Measurements from ENCODE around the gene CCDC88B. TPM values are rescaled to one million over a fixed set of nuclear protein-coding genes. Genes with fewer than 3 reads are reported as not detected.

The CCDC88B gene
- total and polyA plus RNA-seq, 10 of the 15 experiments (the other 5 are each of a cell fraction or from before 2014, with no cell fraction given) = 0.24 to 66.0 (median 19.2) TPM

DNA sequence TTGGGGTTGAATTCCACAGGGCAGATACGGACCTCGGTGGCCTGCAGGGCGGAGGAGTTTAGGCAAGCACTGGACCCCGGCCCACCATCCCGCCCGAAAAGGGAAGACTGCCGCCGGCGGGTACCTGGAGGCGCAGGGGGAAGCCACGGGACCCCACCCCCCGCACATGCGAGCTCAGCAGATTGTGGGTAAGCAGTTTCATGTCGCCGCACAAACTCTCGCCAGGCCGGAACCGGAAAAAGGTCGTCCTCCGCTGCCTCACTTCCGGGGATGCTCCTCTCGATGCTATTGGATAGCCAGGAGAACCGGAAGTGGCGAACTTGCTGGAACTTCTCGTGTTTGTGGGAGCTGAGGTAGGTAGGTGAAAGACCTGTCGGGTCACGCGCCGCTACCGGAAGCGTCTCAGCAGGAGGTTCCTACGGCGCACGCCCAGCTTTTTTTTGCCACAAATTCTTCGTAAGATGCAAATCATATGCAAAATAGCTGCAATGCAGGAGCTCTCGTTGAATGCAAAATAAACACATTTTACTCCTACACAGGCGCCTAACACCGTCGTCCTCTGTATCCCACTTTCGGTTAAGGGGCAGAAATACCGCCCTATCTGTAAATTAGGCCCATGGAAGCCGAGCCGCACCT is 22.6 kb upstream of the CCDC88B start, which contains the start of gene TRMT112 (continued):
- TF ChIP-seq, protein P1, sequence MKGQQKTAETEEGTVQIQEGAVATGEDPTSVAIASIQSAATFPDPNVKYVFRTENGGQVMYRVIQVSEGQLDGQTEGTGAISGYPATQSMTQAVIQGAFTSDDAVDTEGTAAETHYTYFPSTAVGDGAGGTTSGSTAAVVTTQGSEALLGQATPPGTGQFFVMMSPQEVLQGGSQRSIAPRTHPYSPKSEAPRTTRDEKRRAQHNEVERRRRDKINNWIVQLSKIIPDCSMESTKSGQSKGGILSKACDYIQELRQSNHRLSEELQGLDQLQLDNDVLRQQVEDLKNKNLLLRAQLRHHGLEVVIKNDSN (IDR thresholded peaks at IDR 0.05; ENCODE audit: borderline replicate concordance, extremely low read length, insufficient read depth, low read depth, low read length) = peak; percentile 76
- no peak for TF ChIP-seq MEF2B (IDR thresholded peaks at IDR 0.05; ENCODE audit: partially characterized antibody, poor library complexity, severe bottlenecking)
- peak; percentile 73 for TF ChIP-seq SMAD1 (IDR thresholded peaks at IDR 0.05; ENCODE audit: low read depth, partially characterized antibody)
- TF ChIP-seq BCL11A (IDR thresholded peaks at IDR 0.05; ENCODE audit: low read depth, low read length) = no peak
- no peak for TF ChIP-seq CBX3 (IDR thresholded peaks at IDR 0.05; ENCODE audit: borderline replicate concordance, low read depth)
- TF ChIP-seq WRNIP1 (IDR thresholded peaks at IDR 0.05; ENCODE audit: borderline replicate concordance, low read depth, low read length) = no peak
- TF ChIP-seq BMI1 (IDR thresholded peaks at IDR 0.05; ENCODE audit: borderline replicate concordance) = no peak
- TF ChIP-seq STAT1 (conservative IDR thresholded peaks at IDR 0.05) = no peak
- no peak; the same call in 1 of the 2 replicates for TF ChIP-seq IKZF1 (conservative IDR thresholded peaks at IDR 0.05)
- no peak for TF ChIP-seq KDM1A (IDR thresholded peaks at IDR 0.05; ENCODE audit: borderline replicate concordance)
- TF ChIP-seq CBX5 (IDR thresholded peaks at IDR 0.05; ENCODE audit: low read depth) = no peak
- peak; percentile 75; the same call in 1 of the 2 replicates for TF ChIP-seq MXI1 (IDR thresholded peaks at IDR 0.05; ENCODE audit: low read depth, low read length)
- TF ChIP-seq ZNF24 (IDR thresholded peaks at IDR 0.05) = no peak
- 0 out of 2 replicates have a peak, but pooled peaks have one; percentile 37 for TF ChIP-seq RCOR1 (conservative IDR thresholded peaks at IDR 0.05; ENCODE audit: low read depth, low read length)
- TF ChIP-seq SMC3 (IDR thresholded peaks at IDR 0.05; ENCODE audit: borderline replicate concordance, low read length) = no peak
- peak; percentile 97 for TF ChIP-seq POLR2AphosphoS5 (IDR thresholded peaks at IDR 0.05; ENCODE audit: low read length)
- peak; percentile 27; the same call in 1 of the 2 replicates for TF ChIP-seq DPF2 (IDR thresholded peaks at IDR 0.05)
- no peak for TF ChIP-seq NFXL1 (IDR thresholded peaks at IDR 0.05; ENCODE audit: borderline replicate concordance)
- TF ChIP-seq SPI1 (IDR thresholded peaks at IDR 0.05; ENCODE audit: borderline replicate concordance, insufficient read depth, low read depth, low read length) = peak; percentile 52; the same call in 1 of the 2 replicates
- peak; percentile 51; the same call in 1 of the 2 replicates for TF ChIP-seq SIN3A (IDR thresholded peaks at IDR 0.05; ENCODE audit: low read depth, low read length)
- TF ChIP-seq HDAC2 (IDR thresholded peaks at IDR 0.05) = no peak
- peak; percentile 93 for TF ChIP-seq RAD51 (IDR thresholded peaks at IDR 0.05)
- peak; percentile 13; the same call in 1 of the 2 replicates for TF ChIP-seq GATAD2B (conservative IDR thresholded peaks at IDR 0.05; ENCODE audit: low read depth)
- TF ChIP-seq EGR1 (IDR thresholded peaks at IDR 0.05; ENCODE audit: borderline replicate concordance in 1 of 2, low read depth in 2 of 2, low read length in 2 of 2) = peak in 1 of 2 experiments; percentile 27; a peak in 1 of 3 replicates
- no peak for TF ChIP-seq KLF5 (IDR thresholded peaks at IDR 0.05; ENCODE audit: partially characterized antibody)
- peak; percentile 94 for TF ChIP-seq CREB1 (IDR thresholded peaks at IDR 0.05; ENCODE audit: low read depth)
- TF ChIP-seq, protein P2, sequence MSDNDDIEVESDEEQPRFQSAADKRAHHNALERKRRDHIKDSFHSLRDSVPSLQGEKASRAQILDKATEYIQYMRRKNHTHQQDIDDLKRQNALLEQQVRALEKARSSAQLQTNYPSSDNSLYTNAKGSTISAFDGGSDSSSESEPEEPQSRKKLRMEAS (IDR thresholded peaks at IDR 0.05; ENCODE audit: low read depth, low read length) = peak; percentile 64
- TF ChIP-seq, protein P3, sequence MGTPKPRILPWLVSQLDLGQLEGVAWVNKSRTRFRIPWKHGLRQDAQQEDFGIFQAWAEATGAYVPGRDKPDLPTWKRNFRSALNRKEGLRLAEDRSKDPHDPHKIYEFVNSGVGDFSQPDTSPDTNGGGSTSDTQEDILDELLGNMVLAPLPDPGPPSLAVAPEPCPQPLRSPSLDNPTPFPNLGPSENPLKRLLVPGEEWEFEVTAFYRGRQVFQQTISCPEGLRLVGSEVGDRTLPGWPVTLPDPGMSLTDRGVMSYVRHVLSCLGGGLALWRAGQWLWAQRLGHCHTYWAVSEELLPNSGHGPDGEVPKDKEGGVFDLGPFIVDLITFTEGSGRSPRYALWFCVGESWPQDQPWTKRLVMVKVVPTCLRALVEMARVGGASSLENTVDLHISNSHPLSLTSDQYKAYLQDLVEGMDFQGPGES (IDR thresholded peaks at IDR 0.05) = no peak
- TF ChIP-seq, protein P4, sequence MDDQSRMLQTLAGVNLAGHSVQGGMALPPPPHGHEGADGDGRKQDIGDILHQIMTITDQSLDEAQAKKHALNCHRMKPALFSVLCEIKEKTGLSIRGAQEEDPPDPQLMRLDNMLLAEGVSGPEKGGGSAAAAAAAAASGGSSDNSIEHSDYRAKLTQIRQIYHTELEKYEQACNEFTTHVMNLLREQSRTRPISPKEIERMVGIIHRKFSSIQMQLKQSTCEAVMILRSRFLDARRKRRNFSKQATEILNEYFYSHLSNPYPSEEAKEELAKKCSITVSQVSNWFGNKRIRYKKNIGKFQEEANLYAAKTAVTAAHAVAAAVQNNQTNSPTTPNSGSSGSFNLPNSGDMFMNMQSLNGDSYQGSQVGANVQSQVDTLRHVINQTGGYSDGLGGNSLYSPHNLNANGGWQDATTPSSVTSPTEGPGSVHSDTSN (IDR thresholded peaks at IDR 0.05; ENCODE audit: insufficient replicate concordance, low read depth, low read length) = no peak
